NCI-H1092 (cell line): Measurements from ENCODE around the gene HADHB.
"Not testable (repeated sequence)": the region's sequence is repeated elsewhere in the genome, so short reads cannot be mapped to it uniquely, and the experiment has no call there.

ENCODE experiments used
- DNase-seq: peaks from one replicate; lab custom pipeline; 2025; lab: John Stamatoyannopoulos, UW

HADHB gene

GRCh38 chr2:26297061-26297460, 52.3 kb downstream of the HADHB start:
- no peak for DNase-seq

GRCh38 chr2:26298286-26298637, 53.5 kb downstream of the HADHB start:
- DNase-seq, result no peak

- no peak for DNase-seq
Observed at GRCh38 chr2:26298638-26299393, 54.1 kb downstream of the HADHB start.

GRCh38 chr2:26299471-26300101, 54.8 kb downstream of the HADHB start:
- DNase-seq, result no peak

GRCh38 chr2:26300234-26300925, 55.6 kb downstream of the HADHB start:
- no peak for DNase-seq

GRCh38 chr2:26302846-26303245, 58.1 kb downstream of the HADHB start:
- no peak for DNase-seq

GRCh38 chr2:26305094-26305493, 60.4 kb downstream of the HADHB start:
- DNase-seq, result not testable (repeated sequence)

- no peak for DNase-seq
Observed at GRCh38 chr2:26305540-26305939, 60.8 kb downstream of the HADHB start.

- no peak for DNase-seq
Observed at GRCh38 chr2:26309921-26310320, 65.2 kb downstream of the HADHB start.

- no peak for DNase-seq
Observed at GRCh38 chr2:26312471-26312870, 67.7 kb downstream of the HADHB start.

- no peak for DNase-seq
Observed at GRCh38 chr2:26313446-26313845, 68.7 kb downstream of the HADHB start.

- no peak for DNase-seq
Observed at GRCh38 chr2:26314243-26314642, 69.5 kb downstream of the HADHB start.

- no peak for DNase-seq
Observed at GRCh38 chr2:26316041-26316440, 71.3 kb downstream of the HADHB start.

- no peak for DNase-seq
Observed at GRCh38 chr2:26316845-26317244, 72.1 kb downstream of the HADHB start.

- no peak for DNase-seq
Observed at GRCh38 chr2:26317377-26318105, 72.8 kb downstream of the HADHB start.

GRCh38 chr2:26318950-26319349, 74.2 kb downstream of the HADHB start:
- no peak for DNase-seq

GRCh38 chr2:26324479-26324878, 79.7 kb downstream of the HADHB start:
- DNase-seq, result not testable (repeated sequence)

- DNase-seq, result no peak
Observed at GRCh38 chr2:26324903-26325302, 80.2 kb downstream of the HADHB start.

- no peak for DNase-seq
Observed at GRCh38 chr2:26325851-26326250, 81.1 kb downstream of the HADHB start.

- no peak for DNase-seq
Observed at GRCh38 chr2:26326514-26326913, 81.8 kb downstream of the HADHB start.

- DNase-seq, result no peak
Observed at GRCh38 chr2:26327291-26328272, 82.8 kb downstream of the HADHB start.
